Activated naive CD8-positive, alpha-beta T cell treated with anti-CD3 and anti-CD28 coated beads for 36 hours (primary cell): ENCODE results near the gene ZNF853. TPM values are rescaled to one million over a fixed set of nuclear protein-coding genes. Genes with fewer than 3 reads are reported as not detected.
"Not testable (repeated sequence)": the region's sequence is repeated elsewhere in the genome, so short reads cannot be mapped to it uniquely, and the experiment has no call there.

ENCODE experiments used
- DNase-seq: peaks from one replicate; pipeline ENCODE4 v3.0.0; 2021
- H3K27ac Mint-ChIP-seq: one replicate; pipeline ENCODE4 v1.8.0; 2022; ENCODE audit warnings: mild to moderate bottlenecking, moderate library complexity, mixed read lengths
- H3K27me3 Mint-ChIP-seq: one replicate; pipeline ENCODE4 v1.8.0; 2022; ENCODE audit warnings: mild to moderate bottlenecking, mixed read lengths
- H3K36me3 Mint-ChIP-seq: one replicate; pipeline ENCODE4 v1.8.0; 2021; ENCODE audit warnings: mild to moderate bottlenecking, mixed read lengths
- H3K4me1 Mint-ChIP-seq: one replicate; pipeline ENCODE4 v1.8.0; 2021; ENCODE audit warnings: mixed read lengths
- H3K4me3 Mint-ChIP-seq: one replicate; pipeline ENCODE4 v1.8.0; 2022; ENCODE audit warnings: mild to moderate bottlenecking, moderate library complexity, mixed read lengths
- H3K9me3 Mint-ChIP-seq: one replicate; pipeline ENCODE4 v1.8.0; 2022; ENCODE audit warnings: mixed read lengths
- total RNA-seq, 2 experiments: library from RNA; stranded (reverse); gene quantifications; one replicate each; pipeline ENCODE4 v1.2.3, GENCODE V29; 2021

Gene ZNF853
- total RNA-seq, 2 experiments from 2014 or later, result 2.2 TPM

GRCh38 chr7:6650521-6651011 is 35.2 kb downstream of the ZNF853 start:
- Mint-ChIP-seq H3K27me3 (no peaks in the 10 kb centered on the region), H3K36me3 (peaks cover 57% of the 10 kb centered on the region), H3K4me1 (no peaks in the 10 kb centered on the region), H3K9me3 (peaks cover 4% of the 10 kb centered on the region), H3K27ac (no peak overlapping the region), H3K4me3 (no peak overlapping the region)
- no peak for DNase-seq

DNA sequence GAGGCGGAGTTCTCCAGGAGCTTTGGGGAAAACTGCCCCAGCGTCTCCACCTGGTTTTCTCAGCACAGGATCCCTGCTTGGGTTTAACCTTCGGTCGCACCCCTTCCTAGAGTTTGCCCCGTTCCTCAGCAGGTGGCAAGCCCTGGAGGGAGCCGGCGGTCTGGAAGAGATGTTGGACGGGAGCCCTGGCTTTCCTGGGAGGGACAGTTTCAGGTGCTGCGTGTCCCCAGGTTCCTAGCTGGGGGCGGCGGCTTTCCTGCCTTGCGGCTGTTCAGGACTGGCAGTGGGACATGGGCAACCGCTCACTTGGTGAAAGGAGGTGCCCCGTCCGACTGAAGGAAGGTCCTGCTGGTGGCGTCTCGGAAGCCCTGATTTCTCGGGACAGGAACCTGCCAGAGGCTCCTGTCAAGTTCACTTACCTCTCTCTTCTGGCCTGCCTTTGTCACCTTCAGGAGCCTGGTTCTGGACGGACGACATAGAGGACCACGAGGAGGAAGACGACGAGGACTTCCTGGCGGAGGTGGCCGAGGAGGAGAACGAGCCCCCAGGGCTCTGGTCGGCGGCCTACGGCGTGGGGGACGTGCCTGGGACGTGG is 36.5 kb downstream of the ZNF853 start:
- Mint-ChIP-seq H3K36me3 (peaks cover 57% of the 10 kb centered on the region), H3K4me1 (no peaks in the 10 kb centered on the region), H3K27ac (no peak overlapping the region), H3K27me3 (no peaks in the 10 kb centered on the region), H3K4me3 (no peak overlapping the region), H3K9me3 (peaks cover 4% of the 10 kb centered on the region)
- DNase-seq, result no peak

GRCh38 chr7:6652446-6653011 is 37.1 kb downstream of the ZNF853 start:
- H3K4me3 Mint-ChIP-seq, result no peak overlapping the region
- H3K9me3 Mint-ChIP-seq, result peaks cover 4% of the 10 kb centered on the region
- no peak for DNase-seq
- H3K27me3 Mint-ChIP-seq, result no peaks in the 10 kb centered on the region
- H3K36me3 Mint-ChIP-seq, result peaks cover 55% of the 10 kb centered on the region
- no peak overlapping the region for H3K27ac Mint-ChIP-seq
- no peaks in the 10 kb centered on the region for H3K4me1 Mint-ChIP-seq

GRCh38 chr7:6653071-6654003 is 37.9 kb downstream of the ZNF853 start:
- DNase-seq, result no peak

GRCh38 chr7:6654113-6654841 is 38.9 kb downstream of the ZNF853 start:
- DNase-seq, result no peak
- H3K27ac Mint-ChIP-seq, result no peak overlapping the region
- H3K4me3 Mint-ChIP-seq, result no peak overlapping the region
- H3K4me1 Mint-ChIP-seq, result peaks cover 8% of the 10 kb centered on the region
- peaks cover 40% of the 10 kb centered on the region for H3K36me3 Mint-ChIP-seq
- H3K27me3 Mint-ChIP-seq, result no peaks in the 10 kb centered on the region
- peaks cover 4% of the 10 kb centered on the region for H3K9me3 Mint-ChIP-seq

More at GRCh38 chr7:6653071-6654003, 37.9 kb downstream of the ZNF853 start:
- Mint-ChIP-seq H3K4me1 (no peaks in the 10 kb centered on the region), H3K27ac (no peak overlapping the region), H3K4me3 (no peak overlapping the region), H3K36me3 (peaks cover 49% of the 10 kb centered on the region), H3K9me3 (peaks cover 4% of the 10 kb centered on the region), H3K27me3 (no peaks in the 10 kb centered on the region)

DNA sequence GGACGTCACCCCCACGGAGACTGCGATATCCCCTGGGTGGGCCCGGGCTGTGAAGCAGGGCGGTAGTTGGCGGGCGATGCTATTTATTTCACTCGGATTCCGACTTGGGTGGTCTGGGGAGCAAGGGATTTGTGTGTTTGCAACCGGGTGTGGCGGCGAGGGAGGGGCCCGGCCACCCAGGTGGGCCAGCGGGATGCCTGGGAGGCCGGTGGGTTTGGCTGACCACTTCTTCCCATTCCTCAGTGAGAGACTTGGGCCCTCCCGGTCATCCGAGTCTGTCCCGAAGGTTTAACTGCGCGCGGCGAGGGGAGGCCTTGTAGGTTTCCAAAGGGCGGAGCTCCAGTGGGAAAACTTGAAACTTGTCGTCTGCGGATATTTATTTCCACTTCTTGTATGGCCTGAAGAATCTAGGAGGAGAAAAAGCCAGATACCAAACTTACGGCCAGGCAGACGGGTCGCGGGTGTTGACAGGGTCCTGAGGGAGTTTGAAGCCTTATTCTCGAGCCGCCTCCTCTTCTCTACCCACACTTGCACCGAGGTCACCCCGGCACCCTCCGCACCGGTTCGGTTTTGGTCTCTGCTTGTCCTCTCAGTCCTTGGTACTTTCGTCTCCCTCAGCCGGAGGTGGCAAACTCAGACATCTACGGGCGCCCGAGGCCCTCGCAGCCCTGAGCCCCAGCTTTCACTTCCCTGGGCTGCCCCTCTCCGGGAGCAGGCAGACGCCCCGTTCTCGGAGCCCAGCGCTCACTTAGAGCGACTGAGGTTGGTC is 39.6 kb downstream of the ZNF853 start:
- H3K9me3 Mint-ChIP-seq, result peaks cover 4% of the 10 kb centered on the region
- H3K27me3 Mint-ChIP-seq, result no peaks in the 10 kb centered on the region
- H3K4me1 Mint-ChIP-seq, result peaks cover 12% of the 10 kb centered on the region
- peaks cover 33% of the 10 kb centered on the region for H3K36me3 Mint-ChIP-seq
- H3K27ac Mint-ChIP-seq, result no peak overlapping the region
- DNase-seq, result no peak
- no peak overlapping the region for H3K4me3 Mint-ChIP-seq

- Mint-ChIP-seq H3K4me1 (peaks cover 12% of the 10 kb centered on the region), H3K36me3 (peaks cover 25% of the 10 kb centered on the region), H3K27me3 (no peaks in the 10 kb centered on the region), H3K9me3 (peaks cover 2% of the 10 kb centered on the region), H3K4me3 (no peak overlapping the region), H3K27ac (no peak overlapping the region)
- no peak for DNase-seq
These were observed 40.4 kb downstream of the ZNF853 start for GRCh38 chr7:6655636-6656385.

DNA sequence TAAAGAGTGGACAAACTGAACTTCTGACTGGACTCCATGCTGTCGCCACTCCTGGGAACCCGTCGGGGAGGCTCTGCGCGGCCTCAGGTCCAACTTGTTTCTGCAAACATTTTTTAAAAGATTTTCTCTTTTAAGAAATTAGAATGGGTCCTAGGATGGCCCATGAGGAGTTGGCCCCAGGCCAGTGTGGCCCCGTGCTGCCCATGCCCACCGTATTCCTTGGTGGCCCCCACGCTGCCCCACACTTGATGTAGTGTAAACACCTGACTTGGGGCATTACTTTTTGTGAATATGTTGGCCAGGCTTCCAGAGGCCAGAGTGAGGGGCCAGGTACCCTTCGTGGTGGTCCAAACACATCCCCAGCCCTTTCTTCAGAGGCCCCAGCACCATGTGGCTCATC is 41.0 kb downstream of the ZNF853 start:
- Mint-ChIP-seq H3K27ac (no peak overlapping the region), H3K9me3 (no peaks in the 10 kb centered on the region), H3K27me3 (no peaks in the 10 kb centered on the region), H3K4me1 (peaks cover 15% of the 10 kb centered on the region), H3K36me3 (peaks cover 19% of the 10 kb centered on the region), H3K4me3 (no peak overlapping the region)
- DNase-seq, result no peak

- no peaks in the 10 kb centered on the region for H3K9me3 Mint-ChIP-seq
- H3K27ac Mint-ChIP-seq, result no peak overlapping the region
- no peaks in the 10 kb centered on the region for H3K27me3 Mint-ChIP-seq
- H3K4me1 Mint-ChIP-seq, result peaks cover 15% of the 10 kb centered on the region
- no peak for DNase-seq
- H3K36me3 Mint-ChIP-seq, result peaks cover 12% of the 10 kb centered on the region
- H3K4me3 Mint-ChIP-seq, result no peak overlapping the region
These were observed 43.4 kb downstream of the ZNF853 start for GRCh38 chr7:6658618-6659345.

GRCh38 chr7:6670851-6671250 is 55.4 kb downstream of the ZNF853 start:
- Mint-ChIP-seq H3K36me3 (peaks cover 62% of the 10 kb centered on the region), H3K9me3 (peaks cover 59% of the 10 kb centered on the region)
- not testable (repeated sequence) for H3K27me3 Mint-ChIP-seq, H3K27ac Mint-ChIP-seq, DNase-seq, H3K4me3 Mint-ChIP-seq, H3K4me1 Mint-ChIP-seq
